ENCODE data around the gene TPST2.

- TF ChIP-seq FOXM1 (IDR thresholded peaks at IDR 0.05; ENCODE audit: borderline replicate concordance) (no peak), ELF4 (IDR thresholded peaks at IDR 0.05) (no peak), SUZ12 (IDR thresholded peaks at IDR 0.05) (no peak), TARDBP (IDR thresholded peaks at IDR 0.05) (no peak), LEF1 (IDR thresholded peaks at IDR 0.05; ENCODE audit: borderline replicate concordance) (no peak), FOXK2 (IDR thresholded peaks at IDR 0.05) (no peak), BHLHE40 (IDR thresholded peaks at IDR 0.05; ENCODE audit: borderline replicate concordance) (no peak), ZNF384 (IDR thresholded peaks at IDR 0.05) (no peak), ARNT (IDR thresholded peaks at IDR 0.05) (no peak), SP1 (IDR thresholded peaks at IDR 0.05) (no peak)
Observed at GRCh38 chr22:26574001-26574723, 15.8 kb downstream of the TPST2 start.
